GM18502 (cell line): ENCODE measurements around the gene ZNF407.
A peak's percentile ranks its signal among the peaks of the same experiment; 100 is the strongest.

Experiments used
- ATAC-seq: cut with Tn5 transposase; IDR thresholded peaks from one replicate; pipeline ENCODE4 v1.9.1; 2021; ENCODE audit warnings: mild to moderate bottlenecking; ENCODE audit not compliant: unreplicated experiment, poor library complexity

ZNF407 gene

DNA sequence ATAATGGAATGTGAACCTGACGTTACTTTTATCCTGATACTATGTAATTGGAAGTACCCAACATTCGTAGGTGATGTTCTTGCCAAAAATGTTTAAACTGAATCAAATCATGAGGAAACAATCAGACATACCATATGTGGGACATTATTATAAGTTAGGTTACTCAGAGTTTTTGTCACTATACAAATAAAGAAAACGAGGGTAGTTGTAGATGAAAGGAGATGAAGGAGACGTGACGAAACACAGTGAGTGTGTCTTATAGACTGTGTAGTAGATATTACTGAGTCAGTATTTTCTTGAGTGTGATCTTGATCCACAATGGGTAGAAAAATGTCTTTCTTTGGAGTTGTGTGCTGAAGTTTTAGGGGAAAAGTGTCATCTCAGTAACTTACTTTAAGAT is 176.8 kb downstream of the ZNF407 start:
- no peak for ATAC-seq

DNA sequence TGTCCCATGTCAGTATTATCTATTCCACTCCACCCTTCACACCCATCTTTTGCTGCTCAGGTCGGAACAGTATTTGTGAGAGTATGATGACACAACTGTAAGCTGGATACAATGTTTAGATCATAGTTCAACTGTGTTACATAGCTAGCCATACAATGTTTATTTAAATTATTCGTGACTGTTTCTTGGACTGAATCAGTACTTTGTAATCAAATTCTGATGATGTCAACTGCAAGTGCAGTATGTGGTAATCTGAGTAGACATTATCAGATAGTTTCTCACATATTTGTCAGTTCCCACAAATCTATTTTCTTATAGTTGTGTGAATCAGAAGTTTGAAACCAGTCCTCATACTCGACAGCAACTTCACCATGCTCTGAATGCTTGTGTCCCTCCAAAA is 177.6 kb downstream of the ZNF407 start:
- ATAC-seq: no peak

DNA sequence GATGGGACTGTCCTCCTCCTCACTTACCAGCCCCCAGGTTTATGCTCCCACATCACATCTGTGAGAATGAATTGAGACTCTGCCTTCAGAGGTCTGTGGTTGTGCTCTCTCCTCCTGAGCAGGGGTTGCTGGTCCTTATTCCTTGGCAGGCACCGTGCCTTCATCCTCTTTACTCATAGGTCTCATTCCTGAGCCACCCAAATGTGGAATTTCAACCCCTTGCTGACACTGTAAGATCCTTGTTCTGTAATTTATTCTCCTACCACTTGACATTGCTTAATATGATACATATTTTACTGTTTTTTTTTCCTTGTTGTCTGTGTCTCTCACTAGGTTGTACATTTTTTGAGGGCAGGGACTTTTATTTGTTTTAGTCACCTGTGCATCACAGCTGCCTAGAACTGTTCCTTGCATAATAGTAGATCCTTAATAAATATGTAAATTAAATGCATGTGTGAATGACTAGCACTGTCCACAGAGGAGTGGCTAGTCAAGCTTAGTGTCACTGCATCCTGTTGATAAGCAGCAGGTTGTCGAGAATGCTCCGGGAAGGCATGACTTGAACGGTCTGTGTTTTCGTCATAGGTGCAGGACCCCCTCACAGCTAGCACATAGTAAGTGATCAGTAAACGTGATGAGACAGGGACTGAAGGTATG is 180.6 kb downstream of the ZNF407 start:
- ATAC-seq: no peak

DNA sequence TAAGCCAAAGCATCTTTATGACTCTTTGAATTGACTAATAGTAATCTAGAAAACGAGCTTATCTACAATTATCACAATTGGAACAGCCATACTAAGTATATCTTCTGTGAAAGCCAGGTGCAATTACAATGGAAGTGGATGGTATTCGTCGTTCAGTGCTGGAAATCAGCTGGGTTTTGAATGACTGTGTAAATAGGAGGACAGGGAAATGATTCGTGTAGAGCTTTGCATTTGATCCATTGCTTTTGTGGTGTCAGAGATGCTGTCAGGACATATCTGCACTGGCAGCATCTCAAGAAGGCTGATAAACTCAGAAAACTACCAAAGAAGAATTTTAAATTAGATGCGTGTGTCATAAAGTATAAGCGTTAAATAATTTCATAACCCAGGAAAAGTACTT is 187.1 kb downstream of the ZNF407 start:
- no peak for ATAC-seq

DNA sequence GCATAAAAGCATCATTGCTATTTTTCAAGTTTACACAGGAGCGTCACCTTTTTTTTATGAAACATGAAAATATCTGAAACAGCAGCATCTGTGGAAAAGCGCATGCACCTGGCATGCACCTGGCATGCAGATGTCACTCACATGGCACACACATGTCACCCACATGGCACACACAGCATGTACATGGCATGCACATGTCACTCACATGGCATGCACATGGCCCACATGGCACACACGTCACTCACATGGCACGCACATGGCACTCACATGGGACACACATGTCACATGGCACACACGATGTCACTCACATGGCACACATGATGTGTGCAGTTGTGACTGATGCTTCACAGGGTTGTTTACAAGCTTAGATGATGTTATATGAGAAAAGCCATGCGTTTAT is 188.0 kb downstream of the ZNF407 start:
- ATAC-seq: no peak

DNA sequence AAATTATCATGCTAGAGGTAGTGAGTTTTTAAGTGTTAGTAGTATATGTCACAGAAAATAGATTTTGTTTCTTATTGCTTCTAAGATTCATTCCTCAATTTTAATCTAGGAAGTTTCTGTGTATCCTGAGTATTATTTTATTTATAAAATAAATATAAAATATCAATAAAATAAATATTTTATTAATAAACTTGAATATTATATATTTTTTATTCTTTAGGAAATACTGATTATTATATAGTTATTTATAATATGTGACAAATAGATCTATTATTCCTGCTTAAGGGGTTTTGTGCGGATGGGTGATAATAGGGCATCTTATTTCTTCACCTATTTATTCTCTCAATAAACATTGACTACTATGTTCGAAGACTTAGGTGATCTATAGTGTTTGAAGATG is 191.0 kb downstream of the ZNF407 start:
- ATAC-seq: no peak

DNA sequence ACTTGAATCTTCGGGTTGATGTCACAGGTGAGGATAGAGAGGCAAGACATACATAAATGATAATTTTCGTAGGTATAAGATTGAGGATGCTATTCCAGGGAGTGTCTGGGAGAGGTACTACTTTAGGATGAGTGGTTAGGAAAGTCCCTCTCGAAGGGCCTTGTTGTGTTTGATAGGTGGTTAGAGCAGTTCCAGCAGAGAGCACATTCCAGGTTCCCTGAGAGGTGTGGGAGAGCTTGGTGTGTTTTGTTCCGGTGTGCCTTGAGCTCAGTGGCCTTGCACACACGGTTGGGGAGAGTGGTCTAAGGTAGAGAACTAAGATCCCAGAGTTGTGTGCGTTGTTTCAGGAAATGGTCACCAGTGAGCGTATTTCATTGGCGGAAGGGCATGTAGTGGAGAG is 191.4 kb downstream of the ZNF407 start:
- no peak for ATAC-seq

DNA sequence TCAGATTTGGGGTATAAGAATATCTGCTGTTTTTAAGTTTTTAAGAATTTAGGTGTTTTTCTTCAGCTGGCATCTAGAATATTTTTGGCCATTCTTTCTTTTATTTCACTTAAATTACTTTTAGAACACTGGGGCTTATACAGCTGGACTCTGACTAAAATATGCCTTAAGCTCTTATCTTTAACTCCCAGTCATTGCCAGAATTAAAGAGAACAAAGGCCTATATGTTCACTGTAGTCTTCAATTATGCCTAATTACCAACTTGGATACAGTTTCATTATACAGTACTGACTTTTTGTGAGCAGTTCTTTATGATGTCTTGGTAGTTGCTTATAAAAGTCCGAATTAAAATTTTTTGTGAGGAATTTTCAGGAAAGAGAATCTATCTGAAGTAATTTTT is 192.8 kb downstream of the ZNF407 start:
- no peak for ATAC-seq

DNA sequence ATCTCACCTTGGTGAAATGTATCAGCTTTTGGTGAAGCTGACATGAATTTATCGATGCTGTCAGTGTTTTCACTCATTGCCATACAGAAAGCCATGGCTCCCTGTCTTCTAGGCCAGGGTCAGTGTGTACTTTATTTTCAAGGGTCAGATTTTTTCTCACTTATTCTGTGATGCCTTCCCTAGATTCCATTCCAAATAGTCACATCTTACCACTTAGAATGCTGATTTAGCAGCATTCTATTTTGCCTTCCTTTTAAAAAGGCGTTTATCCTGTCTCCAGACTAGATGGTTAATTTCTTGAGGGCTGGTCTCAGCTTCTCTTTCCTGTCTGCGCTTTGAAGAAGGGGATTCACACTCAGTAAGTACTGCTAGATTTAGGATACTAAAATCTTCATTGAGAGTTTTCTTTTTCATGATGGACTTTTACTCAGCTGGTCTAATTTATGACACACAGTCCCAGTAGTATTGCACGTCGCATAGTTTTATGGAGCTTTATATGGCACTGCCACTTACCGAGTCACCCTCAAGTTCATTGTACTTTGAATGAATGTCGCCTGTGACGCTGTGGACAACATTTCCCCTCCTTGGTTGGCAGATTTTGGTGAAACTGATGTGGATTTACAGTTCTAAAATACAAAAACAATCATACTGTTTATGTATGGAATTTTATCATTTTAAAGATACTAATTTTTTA is 194.0 kb downstream of the ZNF407 start:
- ATAC-seq: no peak

DNA sequence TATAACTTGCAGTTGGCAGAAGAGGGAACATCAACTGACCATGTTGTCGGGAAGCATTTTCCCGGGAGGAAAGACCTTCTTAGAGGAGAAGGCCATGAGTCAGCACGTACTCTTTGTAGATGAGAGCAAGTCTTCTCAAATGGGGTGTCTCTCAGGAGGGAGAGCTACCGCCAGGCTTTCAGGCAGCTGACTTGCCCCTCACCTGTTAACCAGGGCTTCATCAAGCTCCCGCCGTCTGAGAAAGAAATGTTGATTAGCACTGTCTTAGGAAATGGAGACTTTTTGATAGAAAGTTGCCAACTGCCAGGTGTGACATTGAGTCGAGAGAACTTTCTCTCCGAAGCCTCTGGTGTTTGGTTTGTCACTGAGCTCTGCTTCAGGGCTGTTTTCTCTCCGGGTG is 196.1 kb downstream of the ZNF407 start:
- ATAC-seq: no peak

DNA sequence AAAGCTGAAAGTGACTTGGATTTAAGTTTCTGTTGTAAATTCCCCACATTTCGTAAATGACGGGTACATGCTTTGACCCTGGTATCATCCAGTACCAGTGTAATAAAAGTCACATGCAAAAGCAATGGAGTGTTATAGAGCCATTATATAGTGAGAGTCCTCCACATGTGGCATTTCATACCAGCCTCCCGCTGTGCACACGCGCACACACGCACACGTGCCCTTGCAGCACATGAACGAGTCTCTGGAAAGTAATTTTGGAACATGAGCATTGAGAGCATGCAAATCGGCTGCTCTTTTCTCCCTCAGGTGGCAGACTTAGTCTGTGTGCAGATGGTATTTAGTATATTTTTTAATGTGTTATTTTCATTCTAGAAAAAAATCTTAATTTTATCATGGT is 198.1 kb downstream of the ZNF407 start:
- peak; percentile 37 for ATAC-seq

DNA sequence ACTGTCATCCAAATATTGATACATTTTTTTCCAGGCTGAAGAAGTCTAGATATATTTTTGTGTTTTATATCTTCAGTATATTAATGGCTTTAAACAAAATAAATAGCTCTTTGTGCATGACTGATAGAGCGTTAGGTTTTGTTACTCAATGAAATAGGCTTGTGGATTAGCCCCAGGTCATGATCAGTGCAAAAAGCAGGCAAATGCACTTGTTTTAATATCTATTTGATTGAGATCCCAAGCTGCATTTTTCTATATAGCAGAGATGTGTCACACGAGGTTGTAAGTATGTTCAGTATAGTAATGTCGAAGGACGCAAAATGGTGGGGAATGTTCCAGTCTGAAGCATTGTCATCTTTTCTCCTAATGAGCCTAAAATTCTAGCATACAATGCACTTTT is 198.5 kb downstream of the ZNF407 start:
- ATAC-seq: no peak

DNA sequence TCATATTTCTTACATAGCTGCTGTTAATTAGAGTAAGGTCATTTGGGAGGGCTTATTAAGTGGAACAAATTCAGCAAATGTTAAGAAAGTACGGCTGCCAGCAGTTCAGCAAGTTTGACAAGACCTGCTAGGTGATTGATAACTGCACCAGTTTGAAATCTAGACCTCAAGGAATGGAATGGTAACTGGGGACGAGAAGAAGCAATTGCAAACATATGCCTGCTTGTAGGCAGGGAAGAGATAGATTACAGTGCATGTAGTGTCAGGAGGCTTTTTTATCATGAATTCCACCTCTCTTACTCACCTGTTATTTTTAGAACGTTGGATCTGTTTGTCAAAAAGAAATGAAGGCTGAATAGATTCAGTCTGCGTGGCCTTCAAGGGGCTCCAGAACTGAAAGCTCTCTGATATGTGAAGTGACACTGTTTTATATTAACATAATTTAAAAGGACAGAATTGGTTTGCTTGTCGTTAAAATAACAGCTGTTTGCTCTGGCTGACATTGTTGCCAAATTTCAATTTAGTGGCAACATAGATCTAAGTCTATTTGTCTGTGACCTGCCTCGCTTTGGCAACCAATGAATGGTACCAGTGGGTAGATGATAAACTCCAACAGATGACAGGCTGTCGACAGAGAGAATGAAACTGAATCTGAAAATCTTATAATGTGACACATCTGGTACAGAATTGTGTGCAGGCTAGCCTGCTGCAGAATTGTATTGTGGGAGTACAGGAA is 199.3 kb downstream of the ZNF407 start:
- ATAC-seq: peak; percentile 99

DNA sequence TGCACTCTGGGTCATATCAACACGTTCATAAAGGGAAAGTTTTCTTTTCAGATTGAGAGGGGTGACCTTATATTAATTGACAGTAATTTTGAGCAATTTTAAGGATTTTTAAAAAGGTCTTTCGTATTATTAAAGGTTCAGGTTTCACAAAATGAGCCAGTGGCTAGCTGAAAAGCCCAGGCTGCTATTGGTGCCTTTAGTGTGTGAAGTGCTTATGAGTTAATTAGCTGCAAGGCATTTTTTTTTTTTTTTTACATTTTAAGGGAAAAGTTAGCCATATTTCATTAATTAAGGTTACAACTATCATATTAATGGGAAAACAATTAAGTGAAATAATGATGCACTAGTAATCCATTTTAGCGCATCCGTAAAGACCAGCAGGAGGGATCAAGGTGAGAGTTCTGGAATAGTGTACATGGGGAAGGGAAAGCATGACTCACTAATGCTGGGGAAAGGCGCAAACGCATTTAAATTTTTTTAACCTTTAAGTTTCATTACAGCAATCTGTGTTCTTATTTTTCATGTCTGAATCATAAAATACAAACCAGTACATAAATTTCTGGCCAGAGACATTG is 200.0 kb downstream of the ZNF407 start:
- peak; percentile 35 for ATAC-seq

DNA sequence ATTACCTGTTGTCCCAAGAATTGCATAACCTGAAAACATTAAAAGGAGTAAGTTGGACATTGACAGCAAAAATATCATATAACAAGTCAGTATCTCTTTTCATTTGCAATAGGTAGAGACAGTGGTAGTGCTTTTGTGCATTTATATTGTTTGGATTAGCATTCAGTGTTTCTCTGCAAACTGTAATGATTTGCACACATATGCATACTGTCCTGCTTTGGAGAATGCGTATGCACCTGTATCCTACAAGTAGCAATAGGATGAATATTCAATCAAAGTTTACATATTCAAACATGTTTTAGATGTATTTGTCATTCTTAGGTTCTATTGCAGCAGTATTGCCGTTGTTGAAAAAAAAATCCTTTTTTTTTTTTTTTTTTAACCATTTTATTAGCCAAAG is 201.9 kb downstream of the ZNF407 start:
- ATAC-seq: no peak

DNA sequence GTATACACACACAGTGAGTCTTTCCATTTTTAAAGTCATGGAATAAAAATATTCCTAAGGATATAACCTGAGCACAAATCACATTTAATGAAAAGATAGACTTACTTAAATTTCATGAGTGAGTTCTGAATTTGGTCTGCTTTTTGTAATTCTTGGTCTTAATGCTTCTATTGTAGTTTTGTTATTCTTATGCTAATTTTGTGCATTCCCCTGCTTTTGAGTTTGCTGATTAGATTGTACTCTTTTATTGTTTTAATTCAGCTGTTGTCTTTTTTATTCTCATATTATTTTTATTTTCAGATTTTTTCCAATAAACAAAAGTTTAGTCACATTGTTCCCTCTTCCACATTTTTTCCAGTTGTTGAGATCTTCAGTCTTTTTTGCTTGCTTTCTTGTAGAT is 202.4 kb downstream of the ZNF407 start:
- no peak for ATAC-seq

DNA sequence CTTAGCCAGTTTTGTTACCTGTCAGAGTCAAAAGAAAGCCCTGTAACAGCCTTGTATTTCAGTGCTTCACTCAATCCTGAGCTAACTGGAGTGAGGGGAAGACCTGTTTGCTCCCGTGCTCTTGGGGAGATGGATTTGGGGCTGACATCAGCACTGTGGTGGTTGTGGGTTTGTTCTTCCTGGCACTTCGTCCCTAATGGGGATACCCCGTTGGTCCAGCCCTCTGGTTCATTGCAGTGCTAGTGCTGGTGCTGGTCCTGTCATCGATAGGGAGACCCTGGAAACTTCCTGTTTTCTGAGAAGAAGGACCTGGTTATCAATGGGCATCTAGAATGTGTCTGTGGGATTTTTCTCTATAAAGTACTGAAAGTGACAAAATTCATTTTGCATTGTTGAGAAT is 205.4 kb downstream of the ZNF407 start:
- ATAC-seq: no peak

DNA sequence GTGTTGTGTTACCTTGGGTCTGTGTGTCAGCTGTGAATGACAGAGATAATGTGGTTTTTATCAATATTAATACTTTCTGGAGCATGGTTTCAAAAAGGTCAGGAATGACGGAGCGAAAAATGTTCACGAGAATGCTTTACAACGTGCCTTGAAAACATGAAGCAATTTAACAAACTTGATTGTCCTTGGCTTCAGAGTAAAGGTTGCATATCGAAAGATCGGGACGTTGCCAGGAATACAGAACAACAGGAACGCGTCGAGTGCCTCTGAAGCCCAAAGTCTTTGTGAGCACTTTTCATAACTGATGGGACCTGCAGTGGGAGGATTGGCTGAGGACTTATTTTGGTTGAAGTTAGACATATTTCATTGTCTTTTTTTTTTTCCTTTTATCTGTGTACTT is 206.1 kb downstream of the ZNF407 start:
- ATAC-seq: no peak

DNA sequence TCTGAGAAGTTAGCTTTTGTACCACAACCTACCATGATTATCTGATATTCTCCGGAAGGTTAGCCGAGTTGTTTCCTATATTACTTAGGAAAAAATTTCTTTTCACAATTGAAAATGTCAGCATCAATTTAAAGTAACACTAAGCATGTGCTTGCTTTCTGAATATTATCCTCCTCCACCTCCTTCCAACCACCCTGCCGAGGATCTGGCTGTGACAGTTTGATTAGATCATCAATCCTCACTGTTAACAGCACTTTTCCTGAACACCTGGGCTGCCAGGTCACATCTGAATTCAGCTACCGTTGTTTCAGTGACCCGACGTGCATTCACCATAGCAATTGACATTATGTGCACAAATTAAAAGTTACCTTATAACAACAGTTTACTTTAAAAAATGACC is 207.0 kb downstream of the ZNF407 start:
- ATAC-seq: no peak

DNA sequence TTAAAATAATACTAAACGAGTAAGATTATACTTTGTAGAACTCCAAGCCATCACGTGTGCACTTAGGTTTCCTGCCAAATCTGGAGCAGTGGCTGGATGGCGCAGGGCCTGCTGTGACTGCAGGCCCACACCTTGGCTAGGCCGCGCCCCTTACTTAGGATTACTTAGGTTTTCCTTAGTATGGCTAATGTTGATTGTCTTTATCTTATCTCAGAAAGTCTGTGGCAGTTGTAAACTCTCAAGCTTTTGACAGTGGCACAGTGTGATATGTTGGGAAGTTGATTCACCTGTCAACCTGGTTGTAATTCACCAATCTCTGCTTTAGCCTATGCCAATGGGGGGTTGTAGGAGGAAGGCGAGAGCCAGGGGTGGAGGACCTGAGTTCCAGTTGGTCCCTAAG is 208.4 kb downstream of the ZNF407 start:
- ATAC-seq: no peak

DNA sequence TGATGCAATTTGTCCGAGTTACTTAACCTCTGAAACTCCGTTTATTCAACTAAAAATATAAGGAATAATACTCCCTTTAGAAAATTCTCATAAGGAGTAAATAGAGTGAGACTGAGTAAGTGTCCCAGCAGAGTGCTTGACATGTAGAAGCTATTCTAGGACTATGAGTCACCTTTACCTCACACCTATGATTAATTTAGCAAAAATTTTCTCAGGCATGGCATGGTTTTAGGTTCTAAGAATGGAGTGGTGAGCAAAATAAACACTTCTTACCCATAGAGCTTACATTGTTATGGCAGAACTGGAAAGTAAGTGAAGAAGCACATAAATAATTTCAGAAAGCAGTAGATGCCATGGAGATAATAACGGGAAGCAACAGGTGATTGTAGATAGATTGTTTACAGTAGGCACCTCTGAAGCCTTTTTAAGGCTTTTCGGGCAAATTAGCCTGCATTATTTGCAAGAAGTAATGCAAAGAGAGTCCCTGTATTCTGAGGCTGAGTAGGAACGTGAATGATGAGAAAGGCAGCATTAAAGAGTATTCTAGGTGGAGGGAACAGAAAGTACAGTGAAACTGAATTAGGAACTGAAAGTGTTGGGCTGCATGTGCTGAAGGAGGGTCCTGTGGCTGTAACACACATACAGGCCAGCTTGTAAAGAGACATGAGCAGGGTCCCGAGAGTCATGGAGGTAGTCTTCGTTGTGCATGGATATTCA is 209.2 kb downstream of the ZNF407 start:
- ATAC-seq: peak; percentile 98
